ENCODE results near the gene LAMA2. TPM values are rescaled to one million over a fixed set of nuclear protein-coding genes. Genes with fewer than 3 reads are reported as not detected.

Gene LAMA2
- total RNA-seq, 1 donor from 2014 or later: 1.8 TPM

DNA sequence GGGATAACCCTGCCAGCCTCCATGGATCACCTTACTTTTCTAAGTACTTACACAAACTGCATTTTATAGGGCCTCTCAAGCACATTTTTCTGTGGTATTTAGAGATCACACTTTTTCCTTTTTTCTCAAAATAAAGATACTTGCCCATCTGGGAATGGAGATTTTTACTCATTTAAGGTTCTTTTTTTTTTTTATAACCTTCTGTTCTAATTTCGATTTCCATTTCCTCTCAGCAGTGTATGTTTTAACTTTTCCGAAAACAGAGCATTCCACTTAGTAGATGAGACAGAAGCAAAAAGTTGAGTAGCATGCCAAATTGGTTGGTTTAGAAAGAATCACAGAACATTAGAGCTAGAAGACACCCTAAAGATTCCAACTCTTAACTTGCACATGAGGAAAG is 612.7 kb downstream of the LAMA2 start:
- Mint-ChIP-seq H3K36me3 (ENCODE audit: low read depth, unreplicated experiment) (peaks cover 3% of the 10 kb centered on the region), H3K4me1 (ENCODE audit: low read depth, unreplicated experiment) (peaks cover 62% of the 10 kb centered on the region), H3K27me3 (ENCODE audit: low read depth, unreplicated experiment) (no peaks in the 10 kb centered on the region), H3K27ac (ENCODE audit: unreplicated experiment) (no peak overlapping the region), H3K4me3 (ENCODE audit: unreplicated experiment) (no peak overlapping the region), H3K9me3 (ENCODE audit: unreplicated experiment) (no peaks in the 10 kb centered on the region)
- H3K4me1 ChIP-seq (ENCODE audit: insufficient read depth, low read length): peaks cover 43% of the 10 kb centered on the region
- no peaks in the 10 kb centered on the region for H4K20me1 ChIP-seq (ENCODE audit: insufficient read depth, low read length)
- H3K79me2 ChIP-seq (ENCODE audit: insufficient read depth, low read length): no peaks in the 10 kb centered on the region
- no peaks in the 10 kb centered on the region for H3K9me3 ChIP-seq (ENCODE audit: insufficient read depth, low read depth, low read length)
- H3K27ac ChIP-seq (ENCODE audit: low read depth, low read length): no peak overlapping the region
- TF ChIP-seq, protein P1, sequence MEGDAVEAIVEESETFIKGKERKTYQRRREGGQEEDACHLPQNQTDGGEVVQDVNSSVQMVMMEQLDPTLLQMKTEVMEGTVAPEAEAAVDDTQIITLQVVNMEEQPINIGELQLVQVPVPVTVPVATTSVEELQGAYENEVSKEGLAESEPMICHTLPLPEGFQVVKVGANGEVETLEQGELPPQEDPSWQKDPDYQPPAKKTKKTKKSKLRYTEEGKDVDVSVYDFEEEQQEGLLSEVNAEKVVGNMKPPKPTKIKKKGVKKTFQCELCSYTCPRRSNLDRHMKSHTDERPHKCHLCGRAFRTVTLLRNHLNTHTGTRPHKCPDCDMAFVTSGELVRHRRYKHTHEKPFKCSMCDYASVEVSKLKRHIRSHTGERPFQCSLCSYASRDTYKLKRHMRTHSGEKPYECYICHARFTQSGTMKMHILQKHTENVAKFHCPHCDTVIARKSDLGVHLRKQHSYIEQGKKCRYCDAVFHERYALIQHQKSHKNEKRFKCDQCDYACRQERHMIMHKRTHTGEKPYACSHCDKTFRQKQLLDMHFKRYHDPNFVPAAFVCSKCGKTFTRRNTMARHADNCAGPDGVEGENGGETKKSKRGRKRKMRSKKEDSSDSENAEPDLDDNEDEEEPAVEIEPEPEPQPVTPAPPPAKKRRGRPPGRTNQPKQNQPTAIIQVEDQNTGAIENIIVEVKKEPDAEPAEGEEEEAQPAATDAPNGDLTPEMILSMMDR (IDR thresholded peaks at IDR 0.05; ENCODE audit: insufficient read depth, low read depth, low read length): no peak
- no peak for TF ChIP-seq EZH2 (IDR thresholded peaks at IDR 0.05; ENCODE audit: insufficient read depth, low read length)
- H3K27me3 ChIP-seq (ENCODE audit: insufficient read depth, low read length): no peaks in the 10 kb centered on the region
- no peak overlapping the region for H3K4me3 ChIP-seq (ENCODE audit: insufficient read depth, low read depth, low read length)
- no peak overlapping the region for H2AFZ ChIP-seq (ENCODE audit: low read depth, low read length)
- DNase-seq (ENCODE audit: low read depth) (no peak), FAIRE-seq (no peak)
- no peaks in the 10 kb centered on the region for H3K36me3 ChIP-seq (ENCODE audit: insufficient read depth, low read length)
- H3K4me2 ChIP-seq (ENCODE audit: low read length): no peak overlapping the region
- no peak overlapping the region for H3K9ac ChIP-seq (ENCODE audit: low read length)

DNA sequence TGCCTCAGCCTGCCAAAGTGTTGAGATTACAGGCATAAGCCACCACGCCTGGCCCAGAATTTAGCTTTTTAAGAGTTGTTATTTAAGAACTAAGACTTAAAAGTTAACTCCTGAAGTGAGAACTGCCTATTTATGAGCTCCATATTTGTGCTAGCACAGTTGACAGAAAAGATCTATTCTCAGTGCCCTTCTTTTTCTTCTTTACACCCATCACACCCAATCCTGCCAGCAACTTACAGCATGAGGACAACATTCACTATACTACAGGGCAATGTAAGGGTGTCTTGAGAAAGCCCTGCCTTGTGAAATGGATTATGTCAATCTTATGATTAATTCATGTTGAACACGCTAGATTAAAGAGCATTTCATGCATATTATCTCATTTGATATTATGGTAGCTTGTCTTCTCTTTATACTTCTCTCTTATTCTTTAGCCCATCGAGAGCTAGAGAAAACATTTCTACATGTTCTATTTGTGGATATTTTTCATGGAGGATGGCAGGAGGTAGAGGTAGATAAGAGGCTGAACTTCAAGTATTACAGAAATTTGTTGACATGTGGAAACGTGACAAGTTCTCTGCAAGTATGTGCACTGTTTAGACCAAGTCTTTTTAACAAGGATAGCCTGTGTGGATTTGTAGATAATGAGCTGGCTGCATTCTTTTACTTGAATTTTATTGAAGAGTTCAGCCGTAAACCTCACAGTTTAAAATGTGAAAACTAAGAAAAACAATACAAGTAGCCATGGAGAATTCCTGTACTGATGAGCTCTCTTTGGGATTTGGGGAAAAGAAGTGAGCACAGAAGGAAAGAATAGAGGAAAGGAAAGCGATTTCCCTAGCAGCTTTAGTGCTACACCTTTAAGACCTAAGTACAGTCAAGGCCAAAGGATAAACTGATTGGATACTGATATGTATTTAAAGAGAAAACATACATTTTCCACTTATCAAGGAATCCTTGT is 614.8 kb downstream of the LAMA2 start:
- DNase-seq (ENCODE audit: low read depth): peak; percentile 47
- H3K27me3 Mint-ChIP-seq (ENCODE audit: low read depth, unreplicated experiment): no peaks in the 10 kb centered on the region
- Histone ChIP-seq H3K9me3 (ENCODE audit: insufficient read depth, low read depth, low read length) (no peaks in the 10 kb centered on the region), H4K20me1 (ENCODE audit: insufficient read depth, low read length) (no peaks in the 10 kb centered on the region), H3K27me3 (ENCODE audit: insufficient read depth, low read length) (no peaks in the 10 kb centered on the region), H3K79me2 (ENCODE audit: insufficient read depth, low read length) (no peaks in the 10 kb centered on the region), H3K9ac (ENCODE audit: low read length) (no peak overlapping the region), H3K4me3 (ENCODE audit: insufficient read depth, low read depth, low read length) (no peak overlapping the region), H3K4me2 (ENCODE audit: low read length) (no peak overlapping the region), H2AFZ (ENCODE audit: low read depth, low read length) (no peak overlapping the region), H3K27ac (ENCODE audit: low read depth, low read length) (no peak overlapping the region), H3K4me1 (ENCODE audit: insufficient read depth, low read length) (peaks cover 43% of the 10 kb centered on the region), H3K36me3 (ENCODE audit: insufficient read depth, low read length) (no peaks in the 10 kb centered on the region)
- H3K4me1 Mint-ChIP-seq (ENCODE audit: low read depth, unreplicated experiment): peaks cover 65% of the 10 kb centered on the region
- H3K4me3 Mint-ChIP-seq (ENCODE audit: unreplicated experiment): no peak overlapping the region
- peak; percentile 49 for FAIRE-seq
- no peaks in the 10 kb centered on the region for H3K9me3 Mint-ChIP-seq (ENCODE audit: unreplicated experiment)
- no peak overlapping the region for H3K27ac Mint-ChIP-seq (ENCODE audit: unreplicated experiment)
- peaks cover 3% of the 10 kb centered on the region for H3K36me3 Mint-ChIP-seq (ENCODE audit: low read depth, unreplicated experiment)
- TF ChIP-seq, protein P1 (IDR thresholded peaks at IDR 0.05; ENCODE audit: insufficient read depth, low read depth, low read length): no peak
- no peak for TF ChIP-seq EZH2 (IDR thresholded peaks at IDR 0.05; ENCODE audit: insufficient read depth, low read length)

GRCh38 chr6:129498541-129498940 is 615.6 kb downstream of the LAMA2 start:
- no peaks in the 10 kb centered on the region for H3K36me3 ChIP-seq (ENCODE audit: insufficient read depth, low read length)
- no peak overlapping the region for H3K27ac ChIP-seq (ENCODE audit: low read depth, low read length)
- H4K20me1 ChIP-seq (ENCODE audit: insufficient read depth, low read length): no peaks in the 10 kb centered on the region
- H3K4me2 ChIP-seq (ENCODE audit: low read length): peak overlapping the region; percentile 68
- no peak overlapping the region for H3K4me3 Mint-ChIP-seq (ENCODE audit: unreplicated experiment)
- peaks cover 67% of the 10 kb centered on the region for H3K4me1 Mint-ChIP-seq (ENCODE audit: low read depth, unreplicated experiment)
- DNase-seq (ENCODE audit: low read depth) (peak; percentile 68), FAIRE-seq (no peak)
- H3K9ac ChIP-seq (ENCODE audit: low read length): peak overlapping the region; percentile 47
- H3K4me3 ChIP-seq (ENCODE audit: insufficient read depth, low read depth, low read length): no peak overlapping the region
- H2AFZ ChIP-seq (ENCODE audit: low read depth, low read length): no peak overlapping the region
- TF ChIP-seq EZH2 (IDR thresholded peaks at IDR 0.05; ENCODE audit: insufficient read depth, low read length): no peak
- TF ChIP-seq, protein P1 (IDR thresholded peaks at IDR 0.05; ENCODE audit: insufficient read depth, low read depth, low read length): no peak
- H3K79me2 ChIP-seq (ENCODE audit: insufficient read depth, low read length): no peaks in the 10 kb centered on the region
- H3K9me3 ChIP-seq (ENCODE audit: insufficient read depth, low read depth, low read length): no peaks in the 10 kb centered on the region
- H3K27me3 ChIP-seq (ENCODE audit: insufficient read depth, low read length): no peaks in the 10 kb centered on the region
- H3K27me3 Mint-ChIP-seq (ENCODE audit: low read depth, unreplicated experiment): no peaks in the 10 kb centered on the region
- H3K27ac Mint-ChIP-seq (ENCODE audit: unreplicated experiment): peak overlapping the region; percentile 98
- no peaks in the 10 kb centered on the region for H3K9me3 Mint-ChIP-seq (ENCODE audit: unreplicated experiment)
- H3K4me1 ChIP-seq (ENCODE audit: insufficient read depth, low read length): peaks cover 35% of the 10 kb centered on the region
- H3K36me3 Mint-ChIP-seq (ENCODE audit: low read depth, unreplicated experiment): peaks cover 3% of the 10 kb centered on the region
